ENCODE data around the gene MAT1A.

DNA sequence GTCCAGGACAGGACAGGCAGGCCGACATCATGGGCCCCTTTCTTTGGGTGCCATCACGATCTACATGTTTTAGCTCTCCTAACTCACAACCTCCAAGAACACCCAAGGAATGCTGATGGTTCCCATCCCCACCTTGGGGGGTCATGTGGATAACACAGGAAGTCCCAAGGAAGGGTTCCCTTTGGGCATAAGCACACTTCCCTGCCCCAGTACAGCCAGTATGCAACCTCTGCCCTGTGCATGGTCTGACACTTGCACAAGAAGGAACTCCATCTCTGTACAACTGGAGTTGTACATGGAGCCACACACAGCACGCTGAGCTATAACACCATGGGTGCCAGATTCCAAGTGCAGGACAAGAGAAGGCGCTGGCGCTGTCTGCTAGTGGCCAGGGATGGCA lies 11.0 kb downstream of the MAT1A start:
- TF ChIP-seq, protein P1, sequence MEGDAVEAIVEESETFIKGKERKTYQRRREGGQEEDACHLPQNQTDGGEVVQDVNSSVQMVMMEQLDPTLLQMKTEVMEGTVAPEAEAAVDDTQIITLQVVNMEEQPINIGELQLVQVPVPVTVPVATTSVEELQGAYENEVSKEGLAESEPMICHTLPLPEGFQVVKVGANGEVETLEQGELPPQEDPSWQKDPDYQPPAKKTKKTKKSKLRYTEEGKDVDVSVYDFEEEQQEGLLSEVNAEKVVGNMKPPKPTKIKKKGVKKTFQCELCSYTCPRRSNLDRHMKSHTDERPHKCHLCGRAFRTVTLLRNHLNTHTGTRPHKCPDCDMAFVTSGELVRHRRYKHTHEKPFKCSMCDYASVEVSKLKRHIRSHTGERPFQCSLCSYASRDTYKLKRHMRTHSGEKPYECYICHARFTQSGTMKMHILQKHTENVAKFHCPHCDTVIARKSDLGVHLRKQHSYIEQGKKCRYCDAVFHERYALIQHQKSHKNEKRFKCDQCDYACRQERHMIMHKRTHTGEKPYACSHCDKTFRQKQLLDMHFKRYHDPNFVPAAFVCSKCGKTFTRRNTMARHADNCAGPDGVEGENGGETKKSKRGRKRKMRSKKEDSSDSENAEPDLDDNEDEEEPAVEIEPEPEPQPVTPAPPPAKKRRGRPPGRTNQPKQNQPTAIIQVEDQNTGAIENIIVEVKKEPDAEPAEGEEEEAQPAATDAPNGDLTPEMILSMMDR (IDR thresholded peaks at IDR 0.05; ENCODE audit: insufficient read depth, low read depth, low read length) = no peak
- no peak for TF ChIP-seq EZH2 (IDR thresholded peaks at IDR 0.05; ENCODE audit: insufficient read depth, low read length)
